Tibial nerve (tissue), 4 donors: Measurements from ENCODE around the gene ANKDD1A.

Experiments used
- EP300 ChIP-seq, 2 donors: sonication (generic); formaldehyde crosslinking; IDR thresholded peaks; one replicate each; pipeline ENCODE4 v1.6.1; 2017; ENCODE audit warnings: antibody characterized with exemption in 2 of 2, mild to moderate bottlenecking in 1 of 2
- POLR2A ChIP-seq, 2 donors: fragments of 450-650 bp; IDR thresholded peaks; one replicate each; pipeline ENCODE4 v1.6.1; 2017; ENCODE audit warnings: antibody characterized with exemption in 2 of 2, mild to moderate bottlenecking in 2 of 2, moderate library complexity in 2 of 2
- TF ChIP-seq, protein P1 (sequence below), 5 experiments: fragments of 200-600 bp in 3 of 5; fragments of 450-650 bp in 2 of 5; sonication (generic) in 3 of 5; IDR thresholded peaks; one replicate each; pipeline ENCODE4 v1.5.1; 2016 to 2019; ENCODE audit warnings: antibody characterized with exemption in 5 of 5, mild to moderate bottlenecking in 3 of 5, moderate library complexity in 2 of 5

DNA sequence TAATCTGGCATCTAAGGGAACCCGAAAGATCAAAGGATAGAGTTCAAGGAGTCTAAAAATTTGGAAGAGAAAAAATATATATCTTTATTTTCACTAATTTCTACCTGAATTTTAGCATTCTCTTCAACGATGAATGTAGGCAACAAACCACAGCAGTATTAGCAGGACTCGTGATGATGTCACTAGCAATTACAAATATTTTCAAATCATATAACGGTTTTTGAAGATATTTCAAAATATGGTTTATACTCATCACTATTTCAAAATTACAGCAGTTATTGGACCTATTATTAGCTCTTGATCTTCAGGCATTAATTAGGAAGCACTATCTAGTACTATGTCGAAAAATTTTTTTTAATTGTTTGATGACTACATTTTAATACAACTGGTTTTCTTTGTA lies 27.0 kb upstream of the ANKDD1A start:
- TF ChIP-seq POLR2A (IDR thresholded peaks at IDR 0.05) (no peak), EP300 (IDR thresholded peaks at IDR 0.05) (no peak)
- TF ChIP-seq, protein P1, sequence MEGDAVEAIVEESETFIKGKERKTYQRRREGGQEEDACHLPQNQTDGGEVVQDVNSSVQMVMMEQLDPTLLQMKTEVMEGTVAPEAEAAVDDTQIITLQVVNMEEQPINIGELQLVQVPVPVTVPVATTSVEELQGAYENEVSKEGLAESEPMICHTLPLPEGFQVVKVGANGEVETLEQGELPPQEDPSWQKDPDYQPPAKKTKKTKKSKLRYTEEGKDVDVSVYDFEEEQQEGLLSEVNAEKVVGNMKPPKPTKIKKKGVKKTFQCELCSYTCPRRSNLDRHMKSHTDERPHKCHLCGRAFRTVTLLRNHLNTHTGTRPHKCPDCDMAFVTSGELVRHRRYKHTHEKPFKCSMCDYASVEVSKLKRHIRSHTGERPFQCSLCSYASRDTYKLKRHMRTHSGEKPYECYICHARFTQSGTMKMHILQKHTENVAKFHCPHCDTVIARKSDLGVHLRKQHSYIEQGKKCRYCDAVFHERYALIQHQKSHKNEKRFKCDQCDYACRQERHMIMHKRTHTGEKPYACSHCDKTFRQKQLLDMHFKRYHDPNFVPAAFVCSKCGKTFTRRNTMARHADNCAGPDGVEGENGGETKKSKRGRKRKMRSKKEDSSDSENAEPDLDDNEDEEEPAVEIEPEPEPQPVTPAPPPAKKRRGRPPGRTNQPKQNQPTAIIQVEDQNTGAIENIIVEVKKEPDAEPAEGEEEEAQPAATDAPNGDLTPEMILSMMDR (IDR thresholded peaks at IDR 0.05), result no peak
